ENCODE measurements around the gene ELK3.

GRCh38 chr12:96293093-96293492 is 98.9 kb downstream of the ELK3 start:
- no peak for TF ChIP-seq MAX (IDR thresholded peaks at IDR 0.05)
- no peak for TF ChIP-seq TAF1 (IDR thresholded peaks at IDR 0.05; ENCODE audit: low read depth)
- no peak for TF ChIP-seq FOXM1 (IDR thresholded peaks at IDR 0.05; ENCODE audit: borderline replicate concordance, low read depth)
- TF ChIP-seq CEBPB (IDR thresholded peaks at IDR 0.05), result no peak
- no peak for TF ChIP-seq EP300 (IDR thresholded peaks at IDR 0.05; ENCODE audit: borderline replicate concordance)
- TF ChIP-seq YY1 (IDR thresholded peaks at IDR 0.05; ENCODE audit: low read depth), result no peak
- TF ChIP-seq RAD21 (IDR thresholded peaks at IDR 0.05; ENCODE audit: low read depth), result no peak
- TF ChIP-seq EGR1 (IDR thresholded peaks at IDR 0.05), result no peak
- TF ChIP-seq REST (IDR thresholded peaks at IDR 0.05; ENCODE audit: low read depth), result no peak
- no peak for TF ChIP-seq TCF12 (IDR thresholded peaks at IDR 0.05; ENCODE audit: low read depth)
- TF ChIP-seq ZBTB7A (IDR thresholded peaks at IDR 0.05; ENCODE audit: low read depth), result no peak

All from Ishikawa (cell line).